K562 (cell line): Measurements from ENCODE around the gene SLBP. TPM values are rescaled to one million over a fixed set of nuclear protein-coding genes. Genes with fewer than 3 reads are reported as not detected.

Experiments
- ATAC-seq: fragments of 200-7000 bp; cut with Tn5 transposase; 3 replicates; pipeline ENCODE4 v1.9.1; 2020; ENCODE audit warnings: moderate library complexity
- BruUV-seq: library from RNA; stranded (reverse); fragments of 400-500 nt; replicated peaks from 2 replicates; lab custom pipeline; 2021; lab: Mats Ljungman, UMichigan
- CTCF ChIA-PET: fragments of 300-600 bp; formaldehyde crosslinking; extraction: SDS; loops from one replicate; lab custom pipeline; 2021; ENCODE audit warnings: low intra/inter-chr PET ratio; lab: Yijun Ruan, JAX
- POLR2A ChIA-PET: fragments of 300-600, 350-650 bp; sonication (Branson Sonifier 250); formaldehyde crosslinking; extraction: SDS; loops from one replicate; lab custom pipeline; 2021; ENCODE audit warnings: antibody characterized with exemption, inconsistent platforms; lab: Yijun Ruan, JAX
- DNase-seq, 4 experiments: peaks; one replicate each; pipeline versions ENCODE4 v3.0.0 to v3.0.0-alpha.2; 2011 to 2018; ENCODE audit warnings: low spot score in 3 of 4, mixed read lengths in 3 of 4; ENCODE audit errors: extremely low read depth in 1 of 4
- FAIRE-seq: peaks from 2 replicates; lab custom pipeline; 2011; peaks lifted over from hg19 to GRCh38; lab: Jason Lieb, UNC
- H2AFZ ChIP-seq: 2 replicates; pipeline ENCODE4 v1.6.0; 2011; ENCODE audit warnings: low read depth, low read length, control low read depth, inconsistent platforms
- H3K27ac ChIP-seq: fragments of 200-600 bp; 3 replicates; pipeline ENCODE4 v1.8.0; 2011; ENCODE audit warnings: low read depth, mild to moderate bottlenecking, control low read depth, inconsistent platforms, low read length, moderate library complexity, mixed read lengths; ENCODE audit errors: extremely low read depth
- H3K27me3 ChIP-seq, 2 experiments: fragments of 300-600 bp in 1 of 2; 2 replicates in 1 of 2; 3 replicates in 1 of 2; pipeline versions ENCODE4 v1.6.0 to v1.8.0; 2011; ENCODE audit warnings: inconsistent platforms in 2 of 2, low read length in 2 of 2, mild to moderate bottlenecking in 1 of 2, mixed read lengths in 1 of 2, moderate library complexity in 1 of 2; ENCODE audit not compliant: control insufficient read depth in 2 of 2, insufficient read depth in 2 of 2
- H3K36me3 ChIP-seq: fragments of 300-600 bp; 3 replicates; pipeline ENCODE4 v1.8.0; 2011; ENCODE audit warnings: mild to moderate bottlenecking, low read length, inconsistent platforms; ENCODE audit not compliant: control insufficient read depth, insufficient read depth
- H3K4me1 ChIP-seq, 2 experiments: fragments of 200-600 bp in 1 of 2; replicated peaks in 1 of 2; 2 replicates in 1 of 2; 3 replicates in 1 of 2; pipeline versions ENCODE4 v1.5.1 to v1.8.0; 2011; ENCODE audit warnings: inconsistent platforms in 2 of 2, low read length in 2 of 2, mild to moderate bottlenecking in 1 of 2, mixed read lengths in 1 of 2, moderate library complexity in 1 of 2; ENCODE audit not compliant: control insufficient read depth in 2 of 2, insufficient read depth in 2 of 2
- H3K4me2 ChIP-seq: 2 replicates; pipeline ENCODE4 v1.6.1; 2011; ENCODE audit warnings: low read length, control low read depth, inconsistent platforms, mixed read lengths; ENCODE audit not compliant: insufficient read depth
- H3K4me3 ChIP-seq: fragments of 200-600 bp; sonication (generic), shearing (Covaris generic); 2 replicates; pipeline ENCODE4 v1.5.1; 2016; ENCODE audit warnings: control low read depth, inconsistent platforms
- H3K79me2 ChIP-seq: fragments of 200-600 bp; 3 replicates; pipeline ENCODE4 v1.8.0; 2011; ENCODE audit warnings: low read length, inconsistent platforms; ENCODE audit not compliant: control insufficient read depth, insufficient read depth
- H3K9ac ChIP-seq, 2 experiments: 2 replicates each; pipeline versions ENCODE4 v1.6.0 to v1.6.1; 2011; ENCODE audit warnings: low read depth in 2 of 2, low read length in 2 of 2, control low read depth in 1 of 2, inconsistent platforms in 1 of 2, mild to moderate bottlenecking in 1 of 2, mixed read lengths in 1 of 2; ENCODE audit not compliant: insufficient read depth in 1 of 2
- H3K9me1 ChIP-seq: one replicate; pipeline ENCODE4 v1.6.0; 2011; ENCODE audit warnings: inconsistent platforms, mild to moderate bottlenecking, low read length, moderate library complexity; ENCODE audit not compliant: control insufficient read depth, insufficient read depth
- H3K9me3 ChIP-seq: replicated peaks from 2 replicates; pipeline ENCODE4 v1.5.1; 2011; ENCODE audit warnings: low read depth, low read length, inconsistent platforms; ENCODE audit not compliant: control insufficient read depth, insufficient read depth
- H4K20me1 ChIP-seq: replicated peaks from 2 replicates; pipeline ENCODE4 v1.6.1; 2011; ENCODE audit warnings: low read length, inconsistent platforms, mixed read lengths; ENCODE audit not compliant: control insufficient read depth, insufficient read depth
- CHAMP1 ChIP-seq: fragments of 450-650 bp; IDR thresholded peaks from 2 replicates; pipeline ENCODE4 v1.6.1; 2016; ENCODE audit warnings: mild to moderate bottlenecking
- ELF4 ChIP-seq: fragments of 450-650 bp; formaldehyde crosslinking; IDR thresholded peaks from 2 replicates; pipeline ENCODE4 v1.4.0; 2022; ENCODE audit warnings: missing genetic modification characterization
- IRF2 ChIP-seq: sonication (generic); formaldehyde crosslinking; IDR thresholded peaks from 2 replicates; pipeline ENCODE4 v1.8.1; 2022; ENCODE audit warnings: mild to moderate bottlenecking, missing genetic modification reagents
- RFX7 ChIP-seq: fragments of 250-450 bp; sonication (Bioruptor Pico); IDR thresholded peaks from 2 replicates; pipeline ENCODE4 v1.5.1; 2021; ENCODE audit warnings: mild to moderate bottlenecking
- RNF2 ChIP-seq: sonication (generic); IDR thresholded peaks from 2 replicates; pipeline ENCODE4 v1.6.1; 2016
- ZBTB26 ChIP-seq: fragments of 450-650 bp; formaldehyde crosslinking; IDR thresholded peaks from 2 replicates; pipeline ENCODE4 v1.4.0; 2022; ENCODE audit warnings: missing genetic modification characterization
- ZNF174 ChIP-seq: fragments of 250-450 bp; sonication (Bioruptor Pico); IDR thresholded peaks from 2 replicates; pipeline ENCODE4 v1.4.0; 2020; ENCODE audit warnings: mild to moderate bottlenecking
- ZNF263 ChIP-seq: sonication (generic); formaldehyde crosslinking; IDR thresholded peaks from 2 replicates; pipeline ENCODE4 v1.8.0; 2022; ENCODE audit warnings: mild to moderate bottlenecking, missing genetic modification reagents, borderline replicate concordance
- WGBS: fragments of 100-300 bp; shearing (Covaris generic); methylation state at CpG from one replicate; pipeline ENCODE4 v1.1.6; 2016; ENCODE audit warnings: low coverage, mixed read lengths; ENCODE audit not compliant: insufficient coverage; ENCODE audit errors: missing lambda C conversion rate; 5-methylcytosine and 5-hydroxymethylcytosine counted together
- in situ Hi-C: fragments of 300-500 bp; cut with MboI; formaldehyde crosslinking; loops from 4 replicates; pipeline ENCODE4 v1.15.0; 2018; ENCODE audit warnings: inconsistent platforms, mixed read lengths
- intact Hi-C: fragments of 100-400 bp; cut with micrococcal nuclease; formaldehyde crosslinking; loops from 2 replicates; pipeline ENCODE4 v1.14.2; 2022
- polyA plus RNA-seq, 8 experiments: library from polyadenylated mRNA; depleted of rRNA in 4 of 8; stranded (reverse) in 5 of 8; unstranded in 3 of 8; fragments of >200 nt; fragmentation: Nextera tagmentation in 2 of 8; fragmentation: Illumina TruSeq in 1 of 8; extraction: Ambion mirVana in 2 of 8; extraction: Trizol in 1 of 8; gene quantifications; 2 replicates each; pipeline versions ENCODE4 v1.2.1 to v1.2.3, GENCODE V29; 2011 to 2014; ENCODE audit warnings: inconsistent platforms in 1 of 8, missing spikeins in 1 of 8
- total RNA-seq, 7 experiments: library from RNA; depleted of rRNA in 6 of 7; stranded (reverse); fragments of >200 nt in 6 of 7; fragmentation: Illumina TruSeq in 2 of 7; extraction: Trizol in 2 of 7; gene quantifications; 2 replicates each; pipeline versions ENCODE4 v1.2.1 to v1.2.3, GENCODE V29; 2011 to 2021; ENCODE audit warnings: low replicate concordance in 1 of 7
- TF ChIP-seq, protein P1 (sequence below): fragments of 250-450 bp; sonication (Bioruptor Pico); IDR thresholded peaks from 2 replicates; pipeline ENCODE4 v1.8.0; 2021; ENCODE audit warnings: moderate library complexity, mild to moderate bottlenecking, inconsistent platforms
- TF ChIP-seq, protein P2 (sequence below): fragments of 450-650 bp; IDR thresholded peaks from 2 replicates; pipeline ENCODE4 v1.6.1; 2017; ENCODE audit warnings: antibody characterized with exemption

Gene SLBP
- total and polyA plus RNA-seq, 9 of the 15 experiments (the other 6 are each of a cell fraction or from before 2014, with no cell fraction given), result 49.4 to 221 (median 162) TPM

- 41% methylated on average over 17 of the region's 18 CpGs for WGBS
- POLR2A ChIA-PET, result interaction anchor here (2.0 kb wide), 1 partner anchor 58 kb away, joined by 5 read pairs; no protein-coding TSS in a partner anchor
- no peak for ATAC-seq
- CTCF ChIA-PET, result interaction anchor here (6.2 kb wide), 1 partner anchor 59 kb away, joined by 94 read pairs; no protein-coding TSS in a partner anchor
- H3K4me2 ChIP-seq, result no peak overlapping the region
- no peak for DNase-seq
- H3K27me3 ChIP-seq, result no peaks in the 10 kb centered on the region
- peaks cover 23 to 94% of the 10 kb centered on the region in 2 experiments for H3K4me1 ChIP-seq
- H2AFZ ChIP-seq, result no peak overlapping the region
- no TSS peak for BruUV-seq
- no peaks in the 10 kb centered on the region for H4K20me1 ChIP-seq
- no peak overlapping the region for H3K27ac ChIP-seq
- H3K4me3 ChIP-seq, result no peak overlapping the region
- H3K79me2 ChIP-seq, result no peaks in the 10 kb centered on the region
- H3K9me3 ChIP-seq, result no peaks in the 10 kb centered on the region
- no peak for FAIRE-seq
- peaks cover 5% of the 10 kb centered on the region for H3K9me1 ChIP-seq
- no peaks in the 10 kb centered on the region for H3K36me3 ChIP-seq
- H3K9ac ChIP-seq, result peak overlapping the region in 1 of 2 experiments; percentile 58; a peak in 1 of 4 replicates
- intact Hi-C loops, result no loop called here
- in situ Hi-C loops, result no loop called here
- TF ChIP-seq ZNF263 (no peak), RNF2 (no peak), ZNF174 (CRISPR knock-in tag) (no peak), ZBTB26 (CRISPR knock-in tag) (no peak), CHAMP1 (no peak), ELF4 (CRISPR knock-in tag) (no peak), IRF2 (no peak), RFX7 (no peak)
- TF ChIP-seq, protein P1, sequence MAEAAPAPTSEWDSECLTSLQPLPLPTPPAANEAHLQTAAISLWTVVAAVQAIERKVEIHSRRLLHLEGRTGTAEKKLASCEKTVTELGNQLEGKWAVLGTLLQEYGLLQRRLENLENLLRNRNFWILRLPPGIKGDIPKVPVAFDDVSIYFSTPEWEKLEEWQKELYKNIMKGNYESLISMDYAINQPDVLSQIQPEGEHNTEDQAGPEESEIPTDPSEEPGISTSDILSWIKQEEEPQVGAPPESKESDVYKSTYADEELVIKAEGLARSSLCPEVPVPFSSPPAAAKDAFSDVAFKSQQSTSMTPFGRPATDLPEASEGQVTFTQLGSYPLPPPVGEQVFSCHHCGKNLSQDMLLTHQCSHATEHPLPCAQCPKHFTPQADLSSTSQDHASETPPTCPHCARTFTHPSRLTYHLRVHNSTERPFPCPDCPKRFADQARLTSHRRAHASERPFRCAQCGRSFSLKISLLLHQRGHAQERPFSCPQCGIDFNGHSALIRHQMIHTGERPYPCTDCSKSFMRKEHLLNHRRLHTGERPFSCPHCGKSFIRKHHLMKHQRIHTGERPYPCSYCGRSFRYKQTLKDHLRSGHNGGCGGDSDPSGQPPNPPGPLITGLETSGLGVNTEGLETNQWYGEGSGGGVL (CRISPR knock-in tag), result no peak
- TF ChIP-seq, protein P2, sequence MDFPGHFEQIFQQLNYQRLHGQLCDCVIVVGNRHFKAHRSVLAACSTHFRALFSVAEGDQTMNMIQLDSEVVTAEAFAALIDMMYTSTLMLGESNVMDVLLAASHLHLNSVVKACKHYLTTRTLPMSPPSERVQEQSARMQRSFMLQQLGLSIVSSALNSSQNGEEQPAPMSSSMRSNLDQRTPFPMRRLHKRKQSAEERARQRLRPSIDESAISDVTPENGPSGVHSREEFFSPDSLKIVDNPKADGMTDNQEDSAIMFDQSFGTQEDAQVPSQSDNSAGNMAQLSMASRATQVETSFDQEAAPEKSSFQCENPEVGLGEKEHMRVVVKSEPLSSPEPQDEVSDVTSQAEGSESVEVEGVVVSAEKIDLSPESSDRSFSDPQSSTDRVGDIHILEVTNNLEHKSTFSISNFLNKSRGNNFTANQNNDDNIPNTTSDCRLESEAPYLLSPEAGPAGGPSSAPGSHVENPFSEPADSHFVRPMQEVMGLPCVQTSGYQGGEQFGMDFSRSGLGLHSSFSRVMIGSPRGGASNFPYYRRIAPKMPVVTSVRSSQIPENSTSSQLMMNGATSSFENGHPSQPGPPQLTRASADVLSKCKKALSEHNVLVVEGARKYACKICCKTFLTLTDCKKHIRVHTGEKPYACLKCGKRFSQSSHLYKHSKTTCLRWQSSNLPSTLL, result no peak
Measured at GRCh38 chr4:1750381-1751154, 38.4 kb upstream of the SLBP start.
